Vagina (tissue), 2 donors: ENCODE data around the gene BCL2L14. TPM values are rescaled to one million over a fixed set of nuclear protein-coding genes. Genes with fewer than 3 reads are reported as not detected.

Source experiments
- DNase-seq, 2 donors: peaks; one replicate each; pipeline ENCODE4 v3.0.0-alpha.2; 2017; ENCODE audit errors: extremely low spot score in 2 of 2
- H3K27ac ChIP-seq: fragments of 200-600 bp; sonication (generic); one replicate; pipeline ENCODE4 v1.5.1; 2019
- H3K27me3 ChIP-seq: fragments of 200-600 bp; sonication (generic); one replicate; pipeline ENCODE4 v1.5.1; 2019
- H3K36me3 ChIP-seq, 2 donors: fragments of 200-600 bp; sonication (generic); one replicate each; pipeline ENCODE4 v1.5.1; 2017 to 2019
- H3K4me1 ChIP-seq: fragments of 200-600 bp; sonication (generic); one replicate; pipeline ENCODE4 v1.5.1; 2019
- H3K4me3 ChIP-seq, 2 donors: fragments of 200-600 bp; sonication (generic); 1 replicate in 1 of 2; 2 replicates in 1 of 2; pipeline ENCODE4 v1.5.1; 2016 to 2019
- H3K9me3 ChIP-seq: fragments of 200-600 bp; sonication (generic); one replicate; pipeline ENCODE4 v1.5.1; 2019
- POLR2A ChIP-seq, 2 donors: fragments of 450-650 bp; IDR thresholded peaks; one replicate each; pipeline ENCODE4 v1.6.1; 2017; ENCODE audit warnings: antibody characterized with exemption in 2 of 2, mild to moderate bottlenecking in 2 of 2, moderate library complexity in 2 of 2
- POLR2AphosphoS5 ChIP-seq, 2 donors: sonication (generic); formaldehyde crosslinking; IDR thresholded peaks; one replicate each; pipeline ENCODE4 v1.9.0; 2017; ENCODE audit warnings: antibody characterized with exemption in 2 of 2, mild to moderate bottlenecking in 2 of 2, low read depth in 1 of 2; ENCODE audit not compliant: insufficient read depth in 1 of 2
- intact Hi-C: fragments of 100-400 bp; cut with DNase I; formaldehyde crosslinking; loops from one replicate; pipeline ENCODE4 v1.15.1; 2023
- total RNA-seq: library from RNA; depleted of rRNA; stranded (reverse); fragments of >200 nt; gene quantifications from one replicate; pipeline ENCODE4 v1.2.3, GENCODE V29; 2016
- TF ChIP-seq, protein P1 (sequence below), 3 experiments: fragments of 450-650 bp in 2 of 3; fragments of 200-600 bp in 1 of 3; sonication (generic) in 1 of 3; IDR thresholded peaks; one replicate each; pipeline ENCODE4 v1.5.1; 2017 to 2019; ENCODE audit warnings: antibody characterized with exemption in 3 of 3, mild to moderate bottlenecking in 2 of 3, moderate library complexity in 2 of 3

BCL2L14 gene
- total RNA-seq, 1 donor from 2014 or later: not detected

DNA sequence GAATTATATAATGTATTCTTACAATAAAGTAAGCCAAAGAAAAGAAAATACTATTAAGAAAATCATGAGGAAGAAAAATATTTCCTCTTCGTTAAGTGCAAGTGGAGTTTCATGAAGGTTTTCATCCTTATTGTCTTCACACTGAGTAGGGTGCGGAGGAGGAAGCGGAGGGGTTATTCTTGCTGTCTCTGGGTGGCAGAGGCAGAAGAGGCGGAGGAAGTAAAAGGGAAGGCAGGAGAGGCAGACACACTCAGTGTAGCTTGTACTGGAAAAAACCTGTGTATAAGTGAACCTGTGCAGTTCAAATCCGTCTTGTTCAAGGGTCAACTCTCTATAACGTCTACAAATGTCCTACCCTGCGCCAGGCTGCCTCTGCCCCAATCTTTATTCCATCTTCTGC is 22.0 kb upstream of the BCL2L14 start:
- no peak for DNase-seq
- Histone ChIP-seq H3K36me3 (no peaks in the 10 kb centered on the region), H3K27me3 (no peaks in the 10 kb centered on the region), H3K27ac (no peak overlapping the region), H3K9me3 (no peaks in the 10 kb centered on the region), H3K4me1 (no peaks in the 10 kb centered on the region), H3K4me3 (no peak overlapping the region)
- TF ChIP-seq, protein P1, sequence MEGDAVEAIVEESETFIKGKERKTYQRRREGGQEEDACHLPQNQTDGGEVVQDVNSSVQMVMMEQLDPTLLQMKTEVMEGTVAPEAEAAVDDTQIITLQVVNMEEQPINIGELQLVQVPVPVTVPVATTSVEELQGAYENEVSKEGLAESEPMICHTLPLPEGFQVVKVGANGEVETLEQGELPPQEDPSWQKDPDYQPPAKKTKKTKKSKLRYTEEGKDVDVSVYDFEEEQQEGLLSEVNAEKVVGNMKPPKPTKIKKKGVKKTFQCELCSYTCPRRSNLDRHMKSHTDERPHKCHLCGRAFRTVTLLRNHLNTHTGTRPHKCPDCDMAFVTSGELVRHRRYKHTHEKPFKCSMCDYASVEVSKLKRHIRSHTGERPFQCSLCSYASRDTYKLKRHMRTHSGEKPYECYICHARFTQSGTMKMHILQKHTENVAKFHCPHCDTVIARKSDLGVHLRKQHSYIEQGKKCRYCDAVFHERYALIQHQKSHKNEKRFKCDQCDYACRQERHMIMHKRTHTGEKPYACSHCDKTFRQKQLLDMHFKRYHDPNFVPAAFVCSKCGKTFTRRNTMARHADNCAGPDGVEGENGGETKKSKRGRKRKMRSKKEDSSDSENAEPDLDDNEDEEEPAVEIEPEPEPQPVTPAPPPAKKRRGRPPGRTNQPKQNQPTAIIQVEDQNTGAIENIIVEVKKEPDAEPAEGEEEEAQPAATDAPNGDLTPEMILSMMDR (IDR thresholded peaks at IDR 0.05): no peak
- TF ChIP-seq POLR2AphosphoS5 (IDR thresholded peaks at IDR 0.05; ENCODE audit: insufficient read depth in 1 of 2, low read depth in 1 of 2): no peak
- TF ChIP-seq POLR2A (IDR thresholded peaks at IDR 0.05): no peak
- intact Hi-C loops: no loop called here

DNA sequence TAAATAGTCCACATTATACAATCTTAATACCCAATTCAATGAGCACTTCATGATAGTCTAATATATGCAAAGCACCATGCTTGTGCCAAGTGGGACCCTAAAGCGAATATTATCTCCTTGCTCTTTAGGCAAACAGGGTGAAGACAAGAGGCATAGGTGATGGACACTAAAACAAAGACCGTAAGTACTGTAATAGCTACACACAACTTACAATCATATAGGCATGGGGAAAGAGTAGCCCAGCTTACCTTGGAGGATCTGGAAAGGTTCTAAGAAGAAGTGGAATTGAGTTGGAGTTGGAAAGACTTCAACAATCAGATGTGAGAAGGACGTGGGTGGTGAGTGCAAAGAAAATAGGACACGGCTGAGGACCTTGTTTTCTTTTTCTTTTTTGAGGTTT is 19.1 kb upstream of the BCL2L14 start:
- H3K4me1 ChIP-seq: no peaks in the 10 kb centered on the region
- intact Hi-C loops: no loop called here
- no peaks in the 10 kb centered on the region for H3K27me3 ChIP-seq
- H3K36me3 ChIP-seq: no peaks in the 10 kb centered on the region
- no peaks in the 10 kb centered on the region for H3K9me3 ChIP-seq
- no peak for DNase-seq
- H3K4me3 ChIP-seq: no peak overlapping the region
- TF ChIP-seq POLR2A (IDR thresholded peaks at IDR 0.05) (no peak), POLR2AphosphoS5 (IDR thresholded peaks at IDR 0.05; ENCODE audit: insufficient read depth in 1 of 2, low read depth in 1 of 2) (no peak)
- TF ChIP-seq, protein P1 (IDR thresholded peaks at IDR 0.05): no peak
- no peak overlapping the region for H3K27ac ChIP-seq

DNA sequence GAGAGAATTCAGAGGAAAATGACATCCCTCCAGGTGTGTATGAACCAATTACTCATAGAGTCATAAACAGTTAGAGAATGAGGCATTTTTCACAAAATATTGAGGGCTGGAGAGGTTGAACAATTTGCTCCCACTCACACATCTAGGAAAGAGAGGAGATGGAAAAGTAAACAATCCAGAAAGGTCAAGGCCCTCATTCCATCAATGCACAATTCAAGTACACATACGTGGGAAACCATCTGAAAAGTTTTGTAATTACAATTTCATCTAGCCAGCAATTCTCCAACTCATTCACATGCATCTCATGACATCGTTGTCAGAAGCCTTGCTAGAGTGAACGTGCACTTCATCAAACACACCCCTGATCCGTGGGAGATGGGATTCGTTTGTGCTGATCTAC is 15.7 kb upstream of the BCL2L14 start:
- Histone ChIP-seq H3K4me3 (no peak overlapping the region), H3K27ac (no peak overlapping the region), H3K9me3 (no peaks in the 10 kb centered on the region), H3K27me3 (no peaks in the 10 kb centered on the region), H3K36me3 (no peaks in the 10 kb centered on the region), H3K4me1 (no peaks in the 10 kb centered on the region)
- intact Hi-C loops: no loop called here
- no peak for DNase-seq
- TF ChIP-seq POLR2A (IDR thresholded peaks at IDR 0.05) (no peak), POLR2AphosphoS5 (IDR thresholded peaks at IDR 0.05; ENCODE audit: insufficient read depth in 1 of 2, low read depth in 1 of 2) (no peak)
- TF ChIP-seq, protein P1 (IDR thresholded peaks at IDR 0.05): no peak

DNA sequence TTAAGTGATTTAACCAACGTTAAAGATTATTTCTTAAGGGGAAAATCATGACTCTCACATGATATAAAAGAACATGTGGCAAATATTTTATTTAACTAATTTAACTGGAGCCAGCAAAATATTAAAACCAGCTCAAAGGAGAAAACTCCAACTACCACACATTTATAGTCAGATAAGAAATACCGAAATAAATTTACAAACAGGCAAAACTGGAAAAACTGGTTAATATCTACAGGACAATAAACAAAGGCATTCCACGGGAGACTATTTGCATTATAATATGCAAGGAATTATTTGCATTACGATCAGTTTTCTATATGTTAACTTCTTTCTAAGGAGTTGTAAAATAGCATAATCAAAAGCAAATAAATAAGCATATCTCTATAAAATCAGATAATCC is 13.8 kb upstream of the BCL2L14 start:
- no peaks in the 10 kb centered on the region for H3K27me3 ChIP-seq
- H3K4me1 ChIP-seq: no peaks in the 10 kb centered on the region
- no peaks in the 10 kb centered on the region for H3K36me3 ChIP-seq
- no peaks in the 10 kb centered on the region for H3K9me3 ChIP-seq
- H3K27ac ChIP-seq: no peak overlapping the region
- TF ChIP-seq, protein P1 (IDR thresholded peaks at IDR 0.05): no peak
- TF ChIP-seq POLR2A (IDR thresholded peaks at IDR 0.05) (no peak), POLR2AphosphoS5 (IDR thresholded peaks at IDR 0.05; ENCODE audit: insufficient read depth in 1 of 2, low read depth in 1 of 2) (no peak)
- no peak for DNase-seq
- intact Hi-C loops: no loop called here
- no peak overlapping the region for H3K4me3 ChIP-seq

DNA sequence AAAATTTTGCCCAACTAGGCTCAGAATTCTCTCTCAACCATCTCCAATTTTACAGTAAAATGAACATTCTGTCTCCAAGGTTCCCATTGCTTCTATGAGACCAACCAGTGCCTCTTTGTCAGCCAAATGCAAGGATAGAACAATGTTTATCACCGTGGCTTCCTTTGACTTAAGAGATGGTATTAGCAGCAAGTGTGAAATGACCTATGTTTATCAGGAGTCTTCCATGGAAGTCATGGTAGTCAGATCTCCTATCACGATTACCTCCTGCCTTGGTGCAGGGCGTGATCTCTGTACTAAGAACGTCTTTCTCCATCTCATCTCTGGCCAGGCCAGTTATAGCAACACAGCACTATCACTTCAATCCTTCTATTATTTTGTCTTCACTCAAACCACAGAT is 6.1 kb upstream of the BCL2L14 start:
- no peak for TF ChIP-seq POLR2AphosphoS5 (IDR thresholded peaks at IDR 0.05; ENCODE audit: insufficient read depth in 1 of 2, low read depth in 1 of 2)
- no peak for TF ChIP-seq POLR2A (IDR thresholded peaks at IDR 0.05)
- TF ChIP-seq, protein P1 (IDR thresholded peaks at IDR 0.05): no peak
- H3K27ac ChIP-seq: no peak overlapping the region
- DNase-seq: no peak
- no peaks in the 10 kb centered on the region for H3K36me3 ChIP-seq
- intact Hi-C loops: no loop called here
- no peaks in the 10 kb centered on the region for H3K4me1 ChIP-seq
- H3K4me3 ChIP-seq: no peak overlapping the region
- H3K9me3 ChIP-seq: no peaks in the 10 kb centered on the region
- no peaks in the 10 kb centered on the region for H3K27me3 ChIP-seq
